GM12878 (cell line): Measurements from ENCODE around the gene IRAK2. TPM values are rescaled to one million over a fixed set of nuclear protein-coding genes. Genes with fewer than 3 reads are reported as not detected.
A peak's percentile ranks its signal among the peaks of the same experiment; 100 is the strongest.

Source experiments
- ATAC-seq: fragments of 200-7000 bp; cut with Tn5 transposase; 3 replicates; pipeline ENCODE4 v1.9.1; 2020; ENCODE audit warnings: mild to moderate bottlenecking, moderate library complexity
- BruUV-seq: library from RNA; stranded (reverse); fragments of 400-500 nt; replicated peaks from 2 replicates; lab custom pipeline; 2021; lab: Mats Ljungman, UMichigan
- CTCF ChIA-PET: fragments of 300-600 bp; sonication (Branson Sonifier 250); formaldehyde crosslinking; extraction: SDS; loops from one replicate; lab custom pipeline; 2021; ENCODE audit warnings: inconsistent platforms; lab: Yijun Ruan, JAX
- POLR2A ChIA-PET: fragments of 350-600 bp; formaldehyde crosslinking; extraction: SDS; loops from one replicate; lab custom pipeline; 2021; ENCODE audit warnings: inconsistent platforms; lab: Charles Lee
- RAD21 ChIA-PET: fragments of 300-600 bp; sonication (Branson Sonifier 250); formaldehyde crosslinking; loops from one replicate; lab custom pipeline; 2023; ENCODE audit warnings: antibody characterized with exemption; ENCODE audit not compliant: unreplicated experiment; lab: Charles Lee
- SMC1A ChIA-PET: fragments of 300-600 bp; sonication (Branson Sonifier 250); formaldehyde crosslinking; loops from one replicate; lab custom pipeline; 2023; ENCODE audit not compliant: unreplicated experiment, uncharacterized antibody; lab: Charles Lee
- DNase-seq: peaks from one replicate; pipeline ENCODE4 v3.0.0-alpha.2; 2011; ENCODE audit warnings: low read depth, low spot score
- FAIRE-seq: peaks from 3 replicates; lab custom pipeline; 2011; peaks lifted over from hg19 to GRCh38; lab: Jason Lieb, UNC
- H2AFZ ChIP-seq: 2 replicates; pipeline ENCODE4 v1.6.0; 2011; ENCODE audit warnings: low read depth, low read length, control low read depth; ENCODE audit not compliant: control insufficient read depth
- H3K27ac ChIP-seq: 2 replicates; pipeline ENCODE4 v1.5.1; 2011; ENCODE audit warnings: control low read depth; ENCODE audit not compliant: control insufficient read depth, insufficient read depth
- H3K27me3 ChIP-seq, 2 experiments: replicated peaks in 1 of 2; 2 replicates each; pipeline versions ENCODE4 v1.6.0 to v1.6.1; 2011; ENCODE audit warnings: low read length in 1 of 2; ENCODE audit not compliant: control insufficient read depth in 2 of 2, insufficient read depth in 2 of 2
- H3K36me3 ChIP-seq, 2 experiments: 2 replicates each; pipeline ENCODE4 v1.5.1; 2011; ENCODE audit warnings: low read length in 1 of 2; ENCODE audit not compliant: control insufficient read depth in 2 of 2, insufficient read depth in 2 of 2
- H3K4me1 ChIP-seq: 2 replicates; pipeline ENCODE4 v1.6.1; 2011; ENCODE audit warnings: mild to moderate bottlenecking, low read length, moderate library complexity, mixed read lengths; ENCODE audit not compliant: control insufficient read depth, insufficient read depth
- H3K4me2 ChIP-seq: 2 replicates; pipeline ENCODE4 v1.6.0; 2011; ENCODE audit warnings: control low read depth; ENCODE audit not compliant: control insufficient read depth, insufficient read depth
- H3K4me3 ChIP-seq: fragments of 200-600 bp; sonication (generic); 2 replicates; pipeline ENCODE4 v1.5.1; 2016
- H3K79me2 ChIP-seq: 2 replicates; pipeline ENCODE4 v1.6.0; 2011; ENCODE audit warnings: low read length; ENCODE audit not compliant: control insufficient read depth, insufficient read depth
- H3K9ac ChIP-seq: 2 replicates; pipeline ENCODE4 v1.8.0; 2011; ENCODE audit warnings: low read length, control low read depth, mixed read lengths; ENCODE audit not compliant: control insufficient read depth, insufficient read depth
- H3K9me3 ChIP-seq: replicated peaks from 3 replicates; pipeline ENCODE4 v1.5.1; 2011; ENCODE audit warnings: mild to moderate bottlenecking, low read length; ENCODE audit not compliant: control insufficient read depth, insufficient read depth
- H4K20me1 ChIP-seq: 2 replicates; pipeline ENCODE4 v1.6.0; 2011; ENCODE audit not compliant: control insufficient read depth, insufficient read depth
- EED ChIP-seq: sonication (generic); IDR thresholded peaks from 2 replicates; pipeline ENCODE4 v1.6.1; 2016; ENCODE audit warnings: antibody characterized with exemption, low read depth
- IKZF1 ChIP-seq: fragments of 450-650 bp; conservative IDR thresholded peaks from 2 replicates; pipeline ENCODE4 v1.6.1; 2017; ENCODE audit warnings: antibody characterized with exemption, mild to moderate bottlenecking
- JUNB ChIP-seq: IDR thresholded peaks from 2 replicates; pipeline ENCODE4 v1.6.1; 2016; ENCODE audit warnings: antibody characterized with exemption, mild to moderate bottlenecking
- NFIC ChIP-seq: IDR thresholded peaks from 2 replicates; pipeline ENCODE4 v1.6.1; 2012; ENCODE audit warnings: low read depth, mild to moderate bottlenecking, inconsistent platforms, low read length, moderate library complexity
- RUNX3 ChIP-seq: IDR thresholded peaks from 2 replicates; pipeline ENCODE4 v1.6.1; 2012; ENCODE audit warnings: low read length, inconsistent platforms
- TCF3 ChIP-seq: IDR thresholded peaks from 2 replicates; pipeline ENCODE4 v1.6.1; 2012; ENCODE audit warnings: low read depth, mild to moderate bottlenecking, low read length, borderline replicate concordance; ENCODE audit not compliant: insufficient read depth
- WGBS: methylation state at CpG from one replicate; pipeline ENCODE4 v1.1.6; 2016; ENCODE audit warnings: low lambda C conversion rate; ENCODE audit not compliant: insufficient replicate concordance, insufficient coverage; ENCODE audit errors: missing lambda C conversion rate; 5-methylcytosine and 5-hydroxymethylcytosine counted together
- in situ Hi-C: fragments of 300-500 bp; cut with MboI; formaldehyde crosslinking; loops from 9 replicates; pipeline ENCODE4 v1.14.3; 2018; ENCODE audit warnings: mixed read lengths
- intact Hi-C: fragments of 100-400 bp; cut with micrococcal nuclease; formaldehyde crosslinking; loops from one replicate; pipeline ENCODE4 v1.14.2; 2022; ENCODE audit not compliant: unreplicated experiment
- polyA plus RNA-seq, 11 experiments: library from polyadenylated mRNA; depleted of rRNA in 4 of 11; unstranded in 6 of 11; stranded (reverse) in 5 of 11; fragments of >200 nt; fragmentation: Nextera tagmentation in 4 of 11; fragmentation: Illumina TruSeq in 1 of 11; extraction: Ambion mirVana in 4 of 11; extraction: Trizol in 1 of 11; gene quantifications; 1 replicate in 1 of 11; 2 replicates in 10 of 11; pipeline versions ENCODE4 v1.2.1 to v1.2.3, GENCODE V29; 2011 to 2016; ENCODE audit warnings: inconsistent platforms in 2 of 11, missing spikeins in 2 of 11, low read depth in 1 of 11
- total RNA-seq, 4 experiments: library from RNA; depleted of rRNA in 3 of 4; stranded (reverse); fragments of >200 nt in 3 of 4; fragmentation: Illumina TruSeq in 1 of 4; extraction: Trizol in 1 of 4; gene quantifications; 2 replicates each; pipeline versions ENCODE4 v1.2.1 to v1.2.3, GENCODE V29; 2013 to 2021

The IRAK2 gene
- total and polyA plus RNA-seq, 10 of the 15 experiments (the other 5 are each of a cell fraction or from before 2014, with no cell fraction given): 0.48 to 5.7 (median 4.5) TPM

- FAIRE-seq (no peak), ATAC-seq (no peak), DNase-seq (no peak)
- no peak overlapping the region for H3K9ac ChIP-seq
- no peaks in the 10 kb centered on the region for H4K20me1 ChIP-seq
- no peak overlapping the region for H3K4me3 ChIP-seq
- H3K27ac ChIP-seq: no peak overlapping the region
- CTCF ChIA-PET: no interaction called here
- H3K4me1 ChIP-seq: peaks cover 7% of the 10 kb centered on the region
- H2AFZ ChIP-seq: no peak overlapping the region
- peaks cover 9% of the 10 kb centered on the region for H3K9me3 ChIP-seq
- POLR2A ChIA-PET: no interaction called here
- intact Hi-C loops: no loop called here
- WGBS: 91% methylated on average over 6 of the region's 6 CpGs
- peaks cover 1 to 2% of the 10 kb centered on the region in 2 experiments; a peak in 1 of 4 replicates for H3K36me3 ChIP-seq
- no TSS peak for BruUV-seq
- no peak overlapping the region for H3K4me2 ChIP-seq
- TF ChIP-seq TCF3: no peak
- in situ Hi-C loops: no loop called here
- SMC1A ChIA-PET: interaction anchor here (1.7 kb wide), 1 partner anchor 46 kb away, joined by 4 read pairs; no protein-coding TSS in a partner anchor
- RAD21 ChIA-PET: no interaction called here
- H3K79me2 ChIP-seq: no peaks in the 10 kb centered on the region
- no peaks in the 10 kb centered on the region for H3K27me3 ChIP-seq
Observed at GRCh38 chr3:10240799-10241198, 76.1 kb downstream of the IRAK2 start.

- TSS peak; percentile 56 for BruUV-seq
- Histone ChIP-seq H3K27ac (no peak overlapping the region; the same call in 1 of the 2 replicates), H3K27me3 (no peaks in the 10 kb centered on the region), H3K4me3 (no peak overlapping the region), H3K9me3 (peaks cover 12% of the 10 kb centered on the region), H3K4me2 (0 out of 2 replicates have a peak overlapping the region, but pooled peaks have one; percentile 9), H3K4me1 (peaks cover 7% of the 10 kb centered on the region), H3K79me2 (no peaks in the 10 kb centered on the region), H3K9ac (no peak overlapping the region), H2AFZ (peak overlapping the region; percentile 55), H3K36me3 (0 out of 4 replicates have a peak, but pooled peaks cover 0 to 1% of the 10 kb centered on the region in 2 experiments), H4K20me1 (no peaks in the 10 kb centered on the region)
- WGBS: 58% methylated on average over 7 of the region's 7 CpGs
- FAIRE-seq: no peak
- peak; percentile 84 for ATAC-seq
- ChIA-PET CTCF (interaction anchor here (0.8 to 1.5 kb wide), 2 partner anchors 21 to 261 kb away, joined by 3 to 6 read pairs; no protein-coding TSS in a partner anchor), RAD21 (no interaction called here), SMC1A (interaction anchor here (1.0 to 1.7 kb wide), 4 partner anchors 19 to 353 kb away, joined by 3 to 5 read pairs (median 4); no protein-coding TSS in a partner anchor), POLR2A (interaction anchor here (1.0 kb wide), 1 partner anchor 54 kb away, joined by 3 read pairs; no protein-coding TSS in a partner anchor)
- TF ChIP-seq NFIC (peak; percentile 33; the same call in 1 of the 2 replicates), IKZF1 (0 out of 2 replicates have a peak, but pooled peaks have one; percentile 28), JUNB (no peak), EED (peak; percentile 37; the same call in 1 of the 2 replicates), RUNX3 (peak; percentile 83)
- intact Hi-C loops: no loop called here
- no peak for DNase-seq
- in situ Hi-C loops: no loop called here
Observed at GRCh38 chr3:10242182-10243065, 77.7 kb downstream of the IRAK2 start.
